ENCODE measurements around the gene TUT1.

The TUT1 gene

GRCh38 chr11:62547691-62548281, 43.5 kb downstream of the TUT1 start:
- H3K4me3 ChIP-seq (ENCODE audit: low read depth, low read length) = no peak overlapping the region
- H3K4me2 ChIP-seq (ENCODE audit: low read length) = peak overlapping the region; percentile 22
- H3K79me2 ChIP-seq = peaks cover 7% of the 10 kb centered on the region
- H3K36me3 ChIP-seq (ENCODE audit: control insufficient read depth, insufficient read depth, low read length) = no peaks in the 10 kb centered on the region
- no peak overlapping the region for H2AFZ ChIP-seq
- no peak overlapping the region for H3K27ac ChIP-seq
- H3K4me1 ChIP-seq = peaks cover 5% of the 10 kb centered on the region
- H3K9ac ChIP-seq = no peak overlapping the region
- TF ChIP-seq CTCF (IDR thresholded peaks at IDR 0.05) = no peak
- H3K9me3 ChIP-seq (ENCODE audit: control insufficient read depth, low read length) = no peaks in the 10 kb centered on the region
- H3K27me3 ChIP-seq (ENCODE audit: control insufficient read depth, insufficient read depth, low read length) = no peaks in the 10 kb centered on the region

GRCh38 chr11:62546929-62547625, 44.2 kb downstream of the TUT1 start:
- Histone ChIP-seq H3K9me3 (ENCODE audit: control insufficient read depth, low read length) (no peaks in the 10 kb centered on the region), H3K36me3 (ENCODE audit: control insufficient read depth, insufficient read depth, low read length) (no peaks in the 10 kb centered on the region), H3K79me2 (peaks cover 11% of the 10 kb centered on the region), H3K4me2 (ENCODE audit: low read length) (peak overlapping the region; percentile 58), H3K27ac (no peak overlapping the region), H3K4me3 (ENCODE audit: low read depth, low read length) (peak overlapping the region; percentile 47), H2AFZ (peak overlapping the region; percentile 62), H3K27me3 (ENCODE audit: control insufficient read depth, insufficient read depth, low read length) (no peaks in the 10 kb centered on the region), H3K9ac (no peak overlapping the region), H3K4me1 (peaks cover 2% of the 10 kb centered on the region)
- TF ChIP-seq CTCF (IDR thresholded peaks at IDR 0.05) = no peak

- H3K4me2 ChIP-seq (ENCODE audit: low read length) = peak within 1 kb of the TSS; percentile 71
- no peaks in the 10 kb centered on the region for H3K27me3 ChIP-seq (ENCODE audit: control insufficient read depth, insufficient read depth, low read length)
- H3K9me3 ChIP-seq (ENCODE audit: control insufficient read depth, low read length) = no peaks in the 10 kb centered on the region
- H3K27ac ChIP-seq = peak within 1 kb of the TSS; percentile 69
- peak within 1 kb of the TSS; percentile 62 for H2AFZ ChIP-seq
- no peaks in the 10 kb centered on the region for H3K36me3 ChIP-seq (ENCODE audit: control insufficient read depth, insufficient read depth, low read length)
- no peak for TF ChIP-seq CTCF (IDR thresholded peaks at IDR 0.05)
- peak within 1 kb of the TSS; percentile 86 for H3K4me3 ChIP-seq (ENCODE audit: low read depth, low read length)
- no peak within 1 kb of the TSS for H3K9ac ChIP-seq
- peaks cover 2% of the 10 kb centered on the region for H3K4me1 ChIP-seq
- H3K79me2 ChIP-seq = peaks cover 14% of the 10 kb centered on the region
These were observed 44.9 kb downstream of the TUT1 start, which contains the start of gene AHNAK for GRCh38 chr11:62546244-62546928. Gene AHNAK, minus strand, starts transcription at chr11:62546806. Its CDS starts 10,708 bp downstream, at chr11:62536098.

- H3K4me1 ChIP-seq = peaks cover 2% of the 10 kb centered on the region
- no peaks in the 10 kb centered on the region for H3K27me3 ChIP-seq (ENCODE audit: control insufficient read depth, insufficient read depth, low read length)
- H3K4me3 ChIP-seq (ENCODE audit: low read depth, low read length) = peak overlapping the region; percentile 86
- no peak for TF ChIP-seq CTCF (IDR thresholded peaks at IDR 0.05)
- no peaks in the 10 kb centered on the region for H3K36me3 ChIP-seq (ENCODE audit: control insufficient read depth, insufficient read depth, low read length)
- H3K79me2 ChIP-seq = peaks cover 14% of the 10 kb centered on the region
- H3K4me2 ChIP-seq (ENCODE audit: low read length) = peak overlapping the region; percentile 71
- no peaks in the 10 kb centered on the region for H3K9me3 ChIP-seq (ENCODE audit: control insufficient read depth, low read length)
- peak overlapping the region; percentile 69 for H3K27ac ChIP-seq
- H3K9ac ChIP-seq = no peak overlapping the region
- H2AFZ ChIP-seq = peak overlapping the region; percentile 62
These were observed 45.7 kb downstream of the TUT1 start for GRCh38 chr11:62545437-62546243.
